GM19372 (cell line): ENCODE results near the gene GOSR2.

ENCODE experiments used
- ATAC-seq: cut with Tn5 transposase; IDR thresholded peaks from one replicate; pipeline ENCODE4 v1.9.1; 2021; ENCODE audit warnings: mild to moderate bottlenecking, low read depth, moderate library complexity; ENCODE audit not compliant: unreplicated experiment

Gene GOSR2

GRCh38 chr17:46922804-46923635 lies at the start of gene GOSR2:
TSS of gene GOSR2 (plus strand) at chr17:46923160. CDS start at chr17:46923193, 33 bp downstream.
- peak; percentile 92 for ATAC-seq

GRCh38 chr17:46873941-46874645 lies 48.9 kb upstream of the GOSR2 start:
- no peak for ATAC-seq

- no peak for ATAC-seq
These were observed 48.1 kb upstream of the GOSR2 start for GRCh38 chr17:46874906-46875305.

- no peak for ATAC-seq
These were observed 47.1 kb upstream of the GOSR2 start for GRCh38 chr17:46875849-46876352.

GRCh38 chr17:46876353-46876887 lies 46.5 kb upstream of the GOSR2 start:
- no peak for ATAC-seq

- ATAC-seq: no peak
These were observed 46.0 kb upstream of the GOSR2 start for GRCh38 chr17:46876926-46877325.

GRCh38 chr17:46877466-46877865 lies 45.5 kb upstream of the GOSR2 start:
- ATAC-seq: no peak

GRCh38 chr17:46878055-46878454 lies 44.9 kb upstream of the GOSR2 start:
- no peak for ATAC-seq

GRCh38 chr17:46879101-46879500 lies 43.9 kb upstream of the GOSR2 start:
- ATAC-seq: no peak

- ATAC-seq: no peak
These were observed 41.9 kb upstream of the GOSR2 start for GRCh38 chr17:46881015-46881414.

- ATAC-seq: no peak
These were observed 40.3 kb upstream of the GOSR2 start for GRCh38 chr17:46882666-46883065.

GRCh38 chr17:46883871-46884520 lies 39.0 kb upstream of the GOSR2 start:
- ATAC-seq: no peak

- ATAC-seq: no peak
These were observed 38.4 kb upstream of the GOSR2 start for GRCh38 chr17:46884552-46884951.

GRCh38 chr17:46885415-46886309 lies 37.3 kb upstream of the GOSR2 start:
- ATAC-seq: no peak

- no peak for ATAC-seq
These were observed 36.7 kb upstream of the GOSR2 start for GRCh38 chr17:46886310-46886663.

- no peak for ATAC-seq
These were observed 35.2 kb upstream of the GOSR2 start for GRCh38 chr17:46887717-46888116.

GRCh38 chr17:46888727-46889126 lies 34.2 kb upstream of the GOSR2 start:
- ATAC-seq: no peak

- ATAC-seq: no peak
These were observed 33.4 kb upstream of the GOSR2 start for GRCh38 chr17:46889519-46889918.

- ATAC-seq: no peak
These were observed 32.9 kb upstream of the GOSR2 start for GRCh38 chr17:46889992-46890564.

- ATAC-seq: no peak
These were observed 32.3 kb upstream of the GOSR2 start for GRCh38 chr17:46890638-46891037.
